Naive thymus-derived CD8-positive, alpha-beta T cell (primary cell): Measurements from ENCODE around the gene GDNF. TPM values are rescaled to one million over a fixed set of nuclear protein-coding genes. Genes with fewer than 3 reads are reported as not detected.

Experiments
- ATAC-seq, 2 donors: fragments of 150-1000 bp; cut with Tn5 transposase in 1 of 2; sonication (Bioruptor Pico), chemical (Tn5 transposase) in 1 of 2; 1 replicate in 1 of 2; 2 replicates in 1 of 2; pipeline ENCODE4 v1.10.0; 2021; ENCODE audit warnings: mild to moderate bottlenecking in 2 of 2, moderate library complexity in 2 of 2
- POLR2A ChIA-PET: fragments of 350-600 bp; sonication (Branson Sonifier 250); formaldehyde crosslinking; loops from one replicate; lab custom pipeline; 2021; ENCODE audit warnings: antibody characterized with exemption; lab: Charles Lee
- DNase-seq, 10 donors: peaks; one replicate each; pipeline versions ENCODE4 v3.0.0 to v3.0.0-alpha.2; 2020 to 2022
- H3K27ac Mint-ChIP-seq, 10 donors: one replicate each; pipeline ENCODE4 v1.8.0; 2020 to 2022; ENCODE audit warnings: mild to moderate bottlenecking in 10 of 10, mixed read lengths in 10 of 10, moderate library complexity in 4 of 10, inconsistent platforms in 1 of 10
- H3K27me3 Mint-ChIP-seq, 5 donors: one replicate each; pipeline ENCODE4 v1.8.0; 2021 to 2022; ENCODE audit warnings: mixed read lengths in 5 of 5
- H3K36me3 Mint-ChIP-seq, 3 donors: one replicate each; pipeline ENCODE4 v1.8.0; 2020 to 2022; ENCODE audit warnings: mixed read lengths in 3 of 3, mild to moderate bottlenecking in 2 of 3, inconsistent platforms in 1 of 3
- H3K4me1 Mint-ChIP-seq, 4 donors: one replicate each; pipeline ENCODE4 v1.8.0; 2021 to 2022; ENCODE audit warnings: mixed read lengths in 4 of 4
- H3K4me3 Mint-ChIP-seq, 10 donors: one replicate each; pipeline ENCODE4 v1.8.0; 2020 to 2022; ENCODE audit warnings: mild to moderate bottlenecking in 10 of 10, mixed read lengths in 10 of 10, moderate library complexity in 6 of 10, inconsistent platforms in 1 of 10
- H3K9me3 Mint-ChIP-seq, 9 donors: one replicate each; pipeline ENCODE4 v1.8.0; 2020 to 2022; ENCODE audit warnings: mixed read lengths in 9 of 9, mild to moderate bottlenecking in 3 of 9, inconsistent platforms in 1 of 9, moderate library complexity in 1 of 9
- polyA plus RNA-seq, 3 donors: library from polyadenylated mRNA; unstranded; fragments of 300-500 nt; fragmentation: Illumina TruSeq; gene quantifications; one replicate each; pipeline ENCODE4 v1.2.3, GENCODE V29; 2021
- total RNA-seq, 8 experiments: library from RNA in 2 of 8; stranded (reverse) in 2 of 8; gene quantifications; one replicate each; pipeline ENCODE4 v1.2.3 and lab custom pipeline; 2021 to 2026

Gene GDNF
- total and polyA plus RNA-seq, 5 experiments from 2014 or later: not detected

GRCh38 chr5:37831821-37832534 is 7.9 kb downstream of the GDNF start:
- H3K27me3 Mint-ChIP-seq: peaks cover 25 to 83% (median 49%) of the 10 kb centered on the region in 5 donors
- no peak for DNase-seq
- H3K4me3 Mint-ChIP-seq: no peak overlapping the region
- POLR2A ChIA-PET: no interaction called here
- H3K4me1 Mint-ChIP-seq: peaks cover under 1 to 12% (median 5%) of the 10 kb centered on the region in 4 donors
- no peaks in the 10 kb centered on the region for H3K36me3 Mint-ChIP-seq
- peak overlapping the region in 1 of 10 donors; percentile 6 for H3K27ac Mint-ChIP-seq
- no peak for ATAC-seq
- H3K9me3 Mint-ChIP-seq: no peaks in the 10 kb centered on the region

- Mint-ChIP-seq H3K9me3 (no peaks in the 10 kb centered on the region), H3K36me3 (no peaks in the 10 kb centered on the region), H3K4me1 (peaks cover 0 to 3% (median 0%) of the 10 kb centered on the region in 4 donors), H3K4me3 (no peak overlapping the region), H3K27ac (no peak overlapping the region), H3K27me3 (peaks cover 21 to 77% (median 45%) of the 10 kb centered on the region in 5 donors)
- no peak for ATAC-seq
- DNase-seq: no peak
- POLR2A ChIA-PET: no interaction called here
These were observed 9.5 kb downstream of the GDNF start for GRCh38 chr5:37830348-37830747.

- no peaks in the 10 kb centered on the region for H3K36me3 Mint-ChIP-seq
- ATAC-seq (no peak), DNase-seq (no peak)
- H3K9me3 Mint-ChIP-seq: no peaks in the 10 kb centered on the region
- POLR2A ChIA-PET: no interaction called here
- H3K4me3 Mint-ChIP-seq: no peak overlapping the region
- no peak overlapping the region for H3K27ac Mint-ChIP-seq
- peaks cover 7 to 45% (median 17%) of the 10 kb centered on the region in 5 donors for H3K27me3 Mint-ChIP-seq
- H3K4me1 Mint-ChIP-seq: no peaks in the 10 kb centered on the region
These were observed 14.4 kb downstream of the GDNF start for GRCh38 chr5:37825334-37825915.

DNA sequence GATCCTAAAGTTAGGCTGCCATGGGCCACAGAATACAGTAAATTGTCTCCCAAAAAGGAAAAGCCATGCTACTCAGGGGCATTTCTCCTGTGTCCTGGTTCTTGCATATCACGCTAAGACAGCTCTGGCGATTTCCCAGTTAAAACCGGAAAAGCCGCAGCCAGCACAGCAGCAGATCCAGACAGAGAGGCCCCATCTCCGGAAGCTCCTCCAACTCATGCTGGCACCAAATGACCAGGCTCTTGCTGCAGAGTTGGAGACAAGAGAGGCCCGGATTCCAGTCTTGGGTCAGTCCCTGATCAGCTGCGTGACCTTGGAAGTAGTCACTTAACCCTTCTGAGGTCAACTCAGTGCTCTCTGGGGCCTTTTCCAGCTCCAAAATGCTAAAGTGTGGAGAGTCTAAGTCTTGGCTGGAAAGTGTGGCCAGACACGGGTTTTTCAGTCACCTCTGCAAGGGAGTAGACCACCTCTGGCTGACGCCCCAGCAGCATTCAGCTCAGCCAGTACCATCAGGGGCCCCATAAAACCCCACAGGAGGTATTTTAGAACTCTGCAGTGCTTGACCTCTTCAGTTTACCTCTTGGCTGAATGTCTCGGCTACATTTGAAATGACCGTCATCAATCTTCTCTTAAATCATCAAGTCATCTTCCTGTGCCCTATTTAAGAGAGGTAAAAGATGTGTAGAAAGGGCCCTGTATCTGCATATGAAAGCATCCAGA is 16.2 kb downstream of the GDNF start:
- DNase-seq (no peak), ATAC-seq (no peak)
- POLR2A ChIA-PET: no interaction called here
- peaks cover 2 to 27% (median 9%) of the 10 kb centered on the region in 5 donors for H3K27me3 Mint-ChIP-seq
- no peaks in the 10 kb centered on the region for H3K4me1 Mint-ChIP-seq
- H3K4me3 Mint-ChIP-seq: no peak overlapping the region
- H3K9me3 Mint-ChIP-seq: peaks cover 0 to 2% (median 0%) of the 10 kb centered on the region in 9 donors
- H3K36me3 Mint-ChIP-seq: no peaks in the 10 kb centered on the region
- H3K27ac Mint-ChIP-seq: no peak overlapping the region

DNA sequence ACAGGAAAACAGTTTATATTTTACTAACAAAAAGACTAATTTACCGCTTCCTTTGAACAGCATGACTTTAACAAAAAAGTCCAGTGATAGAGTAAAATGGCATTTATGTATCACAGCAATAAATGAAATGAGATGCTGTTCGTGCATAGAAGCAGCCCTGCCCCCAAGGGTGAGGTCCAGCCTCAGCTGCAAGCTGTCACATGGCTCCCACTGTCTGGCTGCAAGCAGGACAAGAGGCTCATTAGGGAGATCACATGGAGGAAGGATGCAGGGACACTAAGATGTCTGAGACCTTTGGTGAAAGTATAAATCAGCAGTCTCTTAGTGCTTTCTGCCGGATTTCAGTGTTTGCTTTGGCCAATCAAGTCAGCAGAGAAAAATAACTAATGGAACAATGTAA is 23.0 kb downstream of the GDNF start:
- Mint-ChIP-seq H3K9me3 (peaks cover 0 to 6% (median 0%) of the 10 kb centered on the region in 9 donors), H3K27ac (no peak overlapping the region), H3K4me1 (no peaks in the 10 kb centered on the region), H3K4me3 (no peak overlapping the region), H3K27me3 (peaks cover 2 to 22% (median 14%) of the 10 kb centered on the region in 5 donors), H3K36me3 (no peaks in the 10 kb centered on the region)
- ATAC-seq (no peak), DNase-seq (no peak)
- POLR2A ChIA-PET: no interaction called here

- no peaks in the 10 kb centered on the region for H3K36me3 Mint-ChIP-seq
- peaks cover 0 to 6% (median 0%) of the 10 kb centered on the region in 9 donors for H3K9me3 Mint-ChIP-seq
- no peak for DNase-seq
- ATAC-seq: no peak
- H3K27ac Mint-ChIP-seq: no peak overlapping the region
- H3K4me1 Mint-ChIP-seq: no peaks in the 10 kb centered on the region
- no peak overlapping the region for H3K4me3 Mint-ChIP-seq
- POLR2A ChIA-PET: no interaction called here
- H3K27me3 Mint-ChIP-seq: peaks cover 2 to 22% (median 14%) of the 10 kb centered on the region in 5 donors
These were observed 23.5 kb downstream of the GDNF start for GRCh38 chr5:37816331-37816730.

- DNase-seq (no peak), ATAC-seq (no peak)
- H3K27me3 Mint-ChIP-seq: peaks cover 2 to 22% (median 14%) of the 10 kb centered on the region in 5 donors
- no peaks in the 10 kb centered on the region for H3K36me3 Mint-ChIP-seq
- no peak overlapping the region for H3K4me3 Mint-ChIP-seq
- POLR2A ChIA-PET: no interaction called here
- no peaks in the 10 kb centered on the region for H3K4me1 Mint-ChIP-seq
- no peak overlapping the region for H3K27ac Mint-ChIP-seq
- peaks cover 0 to 6% (median 0%) of the 10 kb centered on the region in 9 donors for H3K9me3 Mint-ChIP-seq
These were observed 23.9 kb downstream of the GDNF start for GRCh38 chr5:37815913-37816312.

DNA sequence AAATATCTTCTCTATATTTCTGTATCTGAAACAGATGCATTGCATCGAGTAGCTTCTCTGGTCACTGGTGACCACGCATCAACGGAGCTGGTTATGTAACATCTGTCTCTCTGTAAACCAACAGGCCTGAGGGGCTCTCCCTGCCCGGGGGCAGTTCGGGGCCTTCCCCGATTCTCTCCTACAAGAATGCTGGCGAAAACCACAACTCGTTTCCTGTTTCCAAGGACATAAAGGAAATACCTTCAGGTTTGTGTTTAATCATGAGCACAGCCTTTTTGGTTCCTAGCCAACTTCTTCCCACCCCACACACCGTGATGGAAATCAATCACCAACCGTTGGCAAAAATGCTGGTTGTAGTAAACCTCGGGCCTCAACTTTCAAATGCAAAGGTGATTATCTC is 25.1 kb downstream of the GDNF start:
- no peaks in the 10 kb centered on the region for H3K4me1 Mint-ChIP-seq
- H3K27ac Mint-ChIP-seq: no peak overlapping the region
- POLR2A ChIA-PET: no interaction called here
- no peak for DNase-seq
- no peaks in the 10 kb centered on the region for H3K36me3 Mint-ChIP-seq
- H3K9me3 Mint-ChIP-seq: peaks cover 0 to 6% (median 0%) of the 10 kb centered on the region in 9 donors
- ATAC-seq: no peak
- H3K27me3 Mint-ChIP-seq: peaks cover 2 to 22% (median 12%) of the 10 kb centered on the region in 5 donors
- H3K4me3 Mint-ChIP-seq: no peak overlapping the region

DNA sequence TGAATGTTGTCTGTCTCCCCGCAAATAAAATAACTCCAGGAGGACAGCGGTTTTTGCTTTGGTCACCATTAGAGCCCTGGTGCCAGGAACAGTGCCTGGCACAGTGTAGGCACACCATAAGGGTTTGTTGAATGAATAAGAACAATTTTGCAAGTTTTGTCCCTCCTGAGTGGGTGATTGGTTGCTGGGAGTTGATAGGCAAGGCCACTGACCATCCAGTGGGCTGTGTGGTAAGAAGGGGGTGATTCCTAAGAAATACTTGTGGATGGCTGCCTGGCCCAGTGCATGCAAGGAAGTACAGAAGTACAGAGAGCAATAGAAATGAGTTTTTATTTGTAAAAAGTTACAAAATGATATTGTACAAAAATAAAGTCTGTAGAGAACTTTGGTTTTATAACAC is 27.5 kb downstream of the GDNF start:
- peak overlapping the region in 1 of 10 donors; percentile 3 for H3K27ac Mint-ChIP-seq
- no peak for ATAC-seq
- DNase-seq: no peak
- H3K27me3 Mint-ChIP-seq: peaks cover 2 to 33% (median 10%) of the 10 kb centered on the region in 5 donors
- POLR2A ChIA-PET: no interaction called here
- no peaks in the 10 kb centered on the region for H3K36me3 Mint-ChIP-seq
- no peaks in the 10 kb centered on the region for H3K4me1 Mint-ChIP-seq
- H3K9me3 Mint-ChIP-seq: peaks cover 0 to 9% (median 0%) of the 10 kb centered on the region in 9 donors
- no peak overlapping the region for H3K4me3 Mint-ChIP-seq

GRCh38 chr5:37811866-37812265 is 28.0 kb downstream of the GDNF start:
- no peak for DNase-seq
- H3K36me3 Mint-ChIP-seq: peaks cover 0 to 3% (median 0%) of the 10 kb centered on the region in 3 donors
- no peak overlapping the region for H3K4me3 Mint-ChIP-seq
- peaks cover 3 to 34% (median 10%) of the 10 kb centered on the region in 5 donors for H3K27me3 Mint-ChIP-seq
- H3K9me3 Mint-ChIP-seq: peaks cover 0 to 14% (median 0%) of the 10 kb centered on the region in 9 donors
- no peaks in the 10 kb centered on the region for H3K4me1 Mint-ChIP-seq
- POLR2A ChIA-PET: no interaction called here
- no peak for ATAC-seq
- no peak overlapping the region for H3K27ac Mint-ChIP-seq

GRCh38 chr5:37810311-37810710 is 29.5 kb downstream of the GDNF start:
- peaks cover 0 to 10% (median 0%) of the 10 kb centered on the region in 3 donors for H3K36me3 Mint-ChIP-seq
- H3K27me3 Mint-ChIP-seq: peaks cover 2 to 39% (median 6%) of the 10 kb centered on the region in 5 donors
- no peak for ATAC-seq
- DNase-seq: no peak
- H3K27ac Mint-ChIP-seq: peak overlapping the region in 1 of 10 donors; percentile 25
- peaks cover 0 to 28% (median 0%) of the 10 kb centered on the region in 9 donors for H3K9me3 Mint-ChIP-seq
- POLR2A ChIA-PET: no interaction called here
- no peak overlapping the region for H3K4me3 Mint-ChIP-seq
- no peaks in the 10 kb centered on the region for H3K4me1 Mint-ChIP-seq

DNA sequence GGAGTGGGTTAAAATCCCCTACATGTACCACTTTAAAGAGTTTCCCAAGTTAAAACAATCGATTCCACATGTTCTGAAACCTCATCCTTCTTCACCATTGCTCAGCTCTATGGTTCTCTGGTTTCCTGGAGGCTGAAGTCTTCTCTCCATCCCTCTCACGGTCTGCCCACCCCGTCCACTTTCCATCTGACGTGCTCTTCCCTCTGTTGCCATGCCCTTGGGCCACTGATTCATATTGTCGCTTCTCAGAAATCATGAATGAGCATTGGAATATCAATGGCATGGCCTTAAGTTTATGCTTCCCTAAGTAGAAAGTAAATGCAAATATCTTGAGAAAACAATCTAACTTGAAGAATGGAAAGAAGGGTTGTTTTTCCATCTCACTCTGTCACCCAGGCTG is 30.9 kb downstream of the GDNF start:
- no peak overlapping the region for H3K4me3 Mint-ChIP-seq
- peaks cover 4 to 36% (median 5%) of the 10 kb centered on the region in 5 donors for H3K27me3 Mint-ChIP-seq
- no peaks in the 10 kb centered on the region for H3K4me1 Mint-ChIP-seq
- no peak for ATAC-seq
- DNase-seq: no peak
- peaks cover 0 to 10% (median 0%) of the 10 kb centered on the region in 3 donors for H3K36me3 Mint-ChIP-seq
- peaks cover 0 to 28% (median 0%) of the 10 kb centered on the region in 9 donors for H3K9me3 Mint-ChIP-seq
- POLR2A ChIA-PET: no interaction called here
- no peak overlapping the region for H3K27ac Mint-ChIP-seq
